ENCODE measurements around the gene CTNNA2.

- TF ChIP-seq CTCF (IDR thresholded peaks at IDR 0.05; ENCODE audit: borderline replicate concordance, extremely low read depth, low read length, poor library complexity, severe bottlenecking) (no peak), EZH2 (IDR thresholded peaks at IDR 0.05; ENCODE audit: borderline replicate concordance, low read depth, low read length, severe bottlenecking) (no peak)
Measured at GRCh38 chr2:80246534-80246933, 733.7 kb downstream of the CTNNA2 start.
